Rectal smooth muscle tissue (tissue), 1 donor: ENCODE results near the gene SCML1.

Source experiments
- H3K27ac ChIP-seq: one replicate; pipeline ENCODE4 v1.7.0; 2013; ENCODE audit warnings: low read depth, low read length, inconsistent platforms
- H3K27me3 ChIP-seq: one replicate; pipeline ENCODE4 v1.7.0; 2013; ENCODE audit warnings: low read length; ENCODE audit not compliant: control insufficient read depth, insufficient read depth
- H3K36me3 ChIP-seq: one replicate; pipeline ENCODE4 v1.7.0; 2013; ENCODE audit warnings: low read length; ENCODE audit not compliant: control insufficient read depth, insufficient read depth
- H3K4me1 ChIP-seq: one replicate; pipeline ENCODE4 v1.7.0; 2013; ENCODE audit warnings: low read length; ENCODE audit not compliant: control insufficient read depth, insufficient read depth
- H3K4me3 ChIP-seq: one replicate; pipeline ENCODE4 v1.7.0; 2013; ENCODE audit warnings: low read length
- H3K9ac ChIP-seq: one replicate; pipeline ENCODE4 v1.7.0; 2013; ENCODE audit warnings: low read length

The SCML1 gene

DNA sequence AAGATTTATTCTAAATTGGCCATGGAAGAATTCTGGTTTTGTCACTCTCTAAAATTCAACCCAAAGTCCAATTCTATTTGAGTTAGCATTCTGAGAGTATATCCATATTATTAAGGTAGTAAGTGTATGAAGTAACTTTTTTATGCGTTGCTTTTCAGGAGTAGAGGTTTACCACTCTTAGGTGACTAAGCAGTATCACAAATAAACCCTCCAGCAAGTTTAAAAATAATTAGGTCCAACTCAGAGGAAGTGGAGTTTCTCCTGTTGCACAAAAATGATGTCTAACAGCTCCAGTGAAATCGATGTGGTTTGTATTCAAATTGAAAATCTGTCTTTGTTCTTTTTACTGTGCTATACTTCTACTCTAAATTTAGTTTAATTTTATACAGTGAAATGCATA lies 6.6 kb downstream of the SCML1 start:
- Histone ChIP-seq H3K27me3 (no peaks in the 10 kb centered on the region), H3K9ac (no peak overlapping the region), H3K36me3 (no peaks in the 10 kb centered on the region), H3K4me1 (no peaks in the 10 kb centered on the region), H3K27ac (no peak overlapping the region), H3K4me3 (no peak overlapping the region)

DNA sequence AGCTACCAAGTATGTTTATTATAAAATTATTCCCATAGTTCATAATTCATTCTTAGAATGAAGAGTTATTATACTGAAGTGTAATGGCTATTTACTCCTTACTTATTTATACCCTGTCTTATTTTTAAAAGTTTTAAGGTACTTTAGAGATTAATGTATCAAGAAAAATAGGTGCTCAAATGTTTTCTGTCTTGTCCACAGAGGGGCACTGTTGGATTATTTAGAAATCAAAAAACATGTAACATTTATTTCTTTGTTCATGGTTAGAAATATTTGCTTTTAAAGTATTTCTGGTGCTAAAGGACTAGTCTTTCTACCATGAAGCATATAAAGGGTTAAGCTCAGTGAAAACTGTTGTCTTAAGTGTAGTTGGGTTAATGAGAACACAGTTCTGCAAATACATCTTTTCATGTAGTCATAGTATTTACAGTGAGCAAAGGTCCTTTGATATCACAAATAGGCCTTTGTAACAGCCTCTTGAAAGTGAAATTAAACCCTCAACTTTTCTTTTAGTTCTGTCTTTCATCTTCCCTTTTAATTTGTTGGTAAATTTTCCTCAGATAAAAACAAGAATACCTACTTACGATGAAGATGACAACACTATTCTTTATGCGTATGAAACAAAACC lies 7.7 kb downstream of the SCML1 start:
- Histone ChIP-seq H3K27ac (no peak overlapping the region), H3K4me3 (no peak overlapping the region), H3K36me3 (peaks cover 1% of the 10 kb centered on the region), H3K4me1 (no peaks in the 10 kb centered on the region), H3K27me3 (no peaks in the 10 kb centered on the region), H3K9ac (no peak overlapping the region)

DNA sequence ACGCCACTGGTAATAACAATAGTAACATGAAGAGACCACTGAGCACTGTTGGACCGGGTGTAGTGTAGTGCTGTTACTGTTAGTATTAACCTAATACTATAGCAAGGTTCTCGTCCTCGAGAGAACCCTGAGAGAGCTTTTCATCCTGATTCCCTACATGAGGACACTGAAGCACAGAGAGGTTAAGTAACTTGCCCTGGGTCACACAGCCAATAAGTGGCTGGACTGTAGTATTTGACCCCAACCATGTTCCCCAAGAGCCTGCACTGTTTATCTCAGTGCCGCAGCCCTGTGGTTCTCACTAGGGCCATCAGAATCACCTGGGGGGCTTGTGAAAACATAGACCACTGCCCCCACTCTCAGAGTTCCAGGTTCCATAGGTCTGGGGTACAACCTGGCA lies 10.4 kb downstream of the SCML1 start:
- peaks cover 10% of the 10 kb centered on the region for H3K36me3 ChIP-seq
- H3K27ac ChIP-seq: no peak overlapping the region
- no peak overlapping the region for H3K9ac ChIP-seq
- no peak overlapping the region for H3K4me3 ChIP-seq
- no peaks in the 10 kb centered on the region for H3K4me1 ChIP-seq
- no peaks in the 10 kb centered on the region for H3K27me3 ChIP-seq

DNA sequence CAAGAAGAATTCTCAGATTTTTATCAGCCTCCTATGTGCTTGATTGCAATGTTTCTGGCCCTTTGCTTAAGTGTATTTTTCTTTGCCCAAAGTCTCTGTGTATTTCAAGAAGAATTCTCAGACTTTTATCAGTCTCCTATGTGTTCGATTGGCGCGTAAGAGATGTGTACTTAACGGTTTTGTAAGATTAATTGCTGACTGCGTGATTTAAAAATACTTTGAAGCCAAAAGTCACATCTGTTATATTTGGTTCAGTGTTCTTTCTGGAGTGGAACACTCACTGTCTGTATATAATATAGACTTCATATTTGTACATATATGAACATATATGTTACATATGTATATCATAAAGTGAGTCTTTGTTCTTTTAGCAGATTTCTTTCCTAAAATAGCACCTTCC lies 11.4 kb downstream of the SCML1 start:
- Histone ChIP-seq H3K9ac (no peak overlapping the region), H3K4me3 (no peak overlapping the region), H3K36me3 (peaks cover 10% of the 10 kb centered on the region)

DNA sequence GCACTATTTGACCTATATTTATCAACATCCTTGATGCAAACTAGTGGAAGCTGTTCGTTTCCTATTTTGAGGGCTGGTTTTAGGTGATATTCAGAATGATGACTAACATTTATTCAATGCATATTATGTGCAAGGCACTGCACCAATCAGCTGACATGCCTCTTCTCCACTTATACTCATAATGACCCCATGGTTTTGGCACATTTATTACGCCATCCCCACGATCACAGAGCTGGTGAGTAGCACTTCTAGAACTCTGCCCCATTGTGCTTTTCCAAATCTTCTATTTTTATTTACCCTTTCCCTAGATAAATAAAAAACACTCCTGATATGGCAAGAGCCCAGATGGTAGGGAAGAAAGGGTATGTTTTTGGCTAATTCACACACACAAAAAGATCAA lies 13.1 kb downstream of the SCML1 start:
- Histone ChIP-seq H3K9ac (no peak overlapping the region), H3K27me3 (no peaks in the 10 kb centered on the region), H3K4me3 (no peak overlapping the region), H3K36me3 (peaks cover 10% of the 10 kb centered on the region), H3K27ac (no peak overlapping the region), H3K4me1 (no peaks in the 10 kb centered on the region)

More for the DNA sequence above, 11.4 kb downstream of the SCML1 start:
- Histone ChIP-seq H3K27ac (no peak overlapping the region), H3K4me1 (no peaks in the 10 kb centered on the region), H3K27me3 (no peaks in the 10 kb centered on the region)

DNA sequence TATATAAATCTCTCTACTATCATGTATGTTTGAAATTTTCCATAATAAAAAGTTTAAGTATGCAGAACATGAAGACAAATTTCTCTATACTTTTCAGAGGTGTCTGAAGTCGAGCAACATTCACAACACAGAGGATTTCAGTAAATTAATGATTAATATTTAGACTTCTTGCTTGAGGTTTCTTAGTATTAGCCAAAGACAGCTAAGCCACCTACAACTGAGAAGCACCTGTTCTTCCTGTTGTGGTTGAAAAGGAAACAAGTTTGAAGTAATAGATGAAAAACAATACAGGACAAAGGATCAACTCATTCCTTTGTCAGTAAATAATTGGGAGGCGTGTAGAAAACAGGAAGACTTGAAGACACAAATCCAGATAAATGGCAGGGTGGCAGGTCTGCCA lies 21.1 kb downstream of the SCML1 start:
- H3K4me1 ChIP-seq: no peaks in the 10 kb centered on the region
- no peaks in the 10 kb centered on the region for H3K27me3 ChIP-seq
- no peaks in the 10 kb centered on the region for H3K36me3 ChIP-seq
- no peak overlapping the region for H3K27ac ChIP-seq
- no peak overlapping the region for H3K4me3 ChIP-seq
- no peak overlapping the region for H3K9ac ChIP-seq

DNA sequence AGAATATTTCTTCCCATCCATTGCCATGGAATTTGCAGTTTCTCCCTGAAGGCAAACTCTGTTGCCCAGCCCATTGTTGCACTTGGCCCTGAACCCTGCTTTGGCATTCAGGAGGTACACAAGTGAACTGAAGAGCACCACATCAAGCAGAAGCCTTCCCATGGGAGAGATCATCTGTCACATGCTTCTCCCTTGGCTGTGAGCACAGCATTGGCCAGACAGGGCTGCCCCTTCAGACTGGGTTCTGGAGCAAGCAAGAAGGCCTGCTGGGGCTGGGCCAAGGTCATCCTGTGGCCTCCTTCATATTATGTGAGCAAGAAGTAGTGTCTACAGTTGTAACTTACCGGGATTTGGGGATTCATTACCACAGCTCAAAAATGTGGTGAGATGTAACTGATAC lies 22.7 kb downstream of the SCML1 start:
- no peak overlapping the region for H3K4me3 ChIP-seq
- H3K36me3 ChIP-seq: no peaks in the 10 kb centered on the region
- no peak overlapping the region for H3K27ac ChIP-seq
- no peaks in the 10 kb centered on the region for H3K4me1 ChIP-seq
- no peaks in the 10 kb centered on the region for H3K27me3 ChIP-seq
- H3K9ac ChIP-seq: no peak overlapping the region

DNA sequence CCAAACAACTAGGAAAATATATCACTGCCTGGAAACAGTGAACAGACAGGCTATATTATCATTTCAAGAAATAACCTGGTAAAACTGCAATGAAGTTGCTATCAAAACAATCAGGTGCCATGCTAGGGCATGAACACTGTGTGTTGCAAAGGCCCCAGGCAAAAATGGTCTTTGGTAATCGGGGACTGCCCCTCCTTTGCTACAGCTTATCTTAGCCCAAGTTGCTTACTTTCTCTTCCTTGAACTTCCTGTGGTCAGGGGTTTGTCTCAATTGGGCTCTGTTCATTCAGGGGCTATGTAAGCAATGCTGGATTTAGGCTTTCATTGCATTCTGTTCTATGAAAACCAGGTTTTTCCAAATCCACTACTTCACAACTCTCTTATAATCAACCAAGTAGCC lies 30.4 kb downstream of the SCML1 start:
- no peak overlapping the region for H3K9ac ChIP-seq

DNA sequence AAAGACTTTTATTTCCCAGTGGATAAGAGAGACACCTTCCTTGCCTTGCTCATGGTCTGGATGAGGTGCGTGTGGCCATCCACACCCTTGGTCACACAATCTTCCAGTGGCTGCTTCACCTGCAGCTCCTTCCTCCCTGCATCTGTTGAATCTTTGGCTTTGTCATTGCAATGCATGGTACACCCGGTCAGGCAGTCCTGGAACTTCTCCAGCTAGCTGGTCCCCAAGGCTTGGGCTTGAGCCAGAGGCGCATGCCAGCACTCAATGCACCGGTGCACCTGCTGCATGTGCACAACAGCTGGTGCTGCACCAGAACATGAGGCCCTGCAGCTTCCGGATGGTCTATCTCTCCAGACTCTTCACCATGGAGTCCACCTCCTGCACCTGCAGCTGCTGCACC lies 31.7 kb downstream of the SCML1 start:
- no peak overlapping the region for H3K4me3 ChIP-seq
- H3K27ac ChIP-seq: no peak overlapping the region
- H3K27me3 ChIP-seq: no peaks in the 10 kb centered on the region
- H3K9ac ChIP-seq: no peak overlapping the region
- H3K4me1 ChIP-seq: no peaks in the 10 kb centered on the region
- H3K36me3 ChIP-seq: no peaks in the 10 kb centered on the region

More for the DNA sequence above, 30.4 kb downstream of the SCML1 start:
- Histone ChIP-seq H3K36me3 (no peaks in the 10 kb centered on the region), H3K4me1 (no peaks in the 10 kb centered on the region), H3K4me3 (no peak overlapping the region), H3K27me3 (no peaks in the 10 kb centered on the region), H3K27ac (no peak overlapping the region)

DNA sequence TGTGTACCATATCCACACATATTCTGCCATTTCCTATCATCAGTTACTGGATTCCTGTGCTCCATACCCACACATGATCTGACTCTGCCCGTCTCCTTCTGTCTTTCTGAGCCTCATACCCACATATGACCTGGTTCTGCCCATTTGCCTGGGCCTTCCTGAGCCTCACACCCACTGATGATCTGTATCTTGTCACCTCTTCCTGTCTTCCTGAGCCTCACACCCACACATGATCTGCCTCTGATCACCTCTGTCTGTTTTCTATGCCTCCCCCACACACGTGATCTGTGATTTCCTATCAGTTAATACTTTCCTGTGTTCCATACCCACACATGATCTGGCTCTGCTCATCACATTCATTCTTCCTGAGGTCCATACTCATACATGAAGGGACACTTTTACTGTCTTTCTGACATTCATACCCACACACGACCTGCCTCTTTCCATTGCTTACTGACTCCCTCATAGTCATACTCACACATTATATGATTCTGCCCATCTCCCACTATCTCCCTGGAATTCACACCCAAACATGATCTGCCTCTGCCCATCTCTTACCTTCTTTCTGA lies 32.5 kb downstream of the SCML1 start:
- H3K27ac ChIP-seq: no peak overlapping the region
- H3K4me1 ChIP-seq: no peaks in the 10 kb centered on the region
- no peaks in the 10 kb centered on the region for H3K27me3 ChIP-seq
- H3K4me3 ChIP-seq: no peak overlapping the region
- H3K9ac ChIP-seq: no peak overlapping the region
- H3K36me3 ChIP-seq: no peaks in the 10 kb centered on the region

DNA sequence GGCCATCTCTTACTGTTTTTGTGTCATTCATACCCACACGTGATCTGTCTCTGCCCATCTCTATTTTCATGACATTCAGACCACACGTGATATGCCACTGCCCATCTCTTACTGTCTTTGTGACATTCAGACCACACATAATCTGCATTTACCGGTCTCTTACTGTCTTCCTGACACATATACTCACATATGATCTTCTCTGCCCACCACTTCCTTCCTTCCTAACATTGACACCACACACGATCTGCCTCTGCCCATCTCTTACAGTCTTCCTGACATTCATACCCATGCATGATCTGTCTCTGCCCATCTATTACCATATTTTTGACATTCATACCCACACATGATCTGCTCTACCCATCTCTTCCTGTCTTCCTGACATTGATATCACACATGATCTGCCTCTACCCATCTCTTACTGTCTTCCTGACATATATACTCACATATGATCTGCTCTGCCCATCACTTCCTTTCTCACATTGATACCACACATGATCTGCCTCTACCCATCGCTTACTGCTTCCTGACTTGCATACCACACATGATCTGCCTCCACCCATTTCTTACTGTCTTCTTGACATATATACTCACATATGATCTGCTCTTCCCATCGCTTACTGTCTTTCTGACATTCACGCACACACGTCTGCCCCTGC lies 36.1 kb downstream of the SCML1 start:
- Histone ChIP-seq H3K9ac (no peak overlapping the region), H3K27ac (no peak overlapping the region), H3K4me3 (no peak overlapping the region), H3K36me3 (no peaks in the 10 kb centered on the region), H3K27me3 (no peaks in the 10 kb centered on the region), H3K4me1 (no peaks in the 10 kb centered on the region)

DNA sequence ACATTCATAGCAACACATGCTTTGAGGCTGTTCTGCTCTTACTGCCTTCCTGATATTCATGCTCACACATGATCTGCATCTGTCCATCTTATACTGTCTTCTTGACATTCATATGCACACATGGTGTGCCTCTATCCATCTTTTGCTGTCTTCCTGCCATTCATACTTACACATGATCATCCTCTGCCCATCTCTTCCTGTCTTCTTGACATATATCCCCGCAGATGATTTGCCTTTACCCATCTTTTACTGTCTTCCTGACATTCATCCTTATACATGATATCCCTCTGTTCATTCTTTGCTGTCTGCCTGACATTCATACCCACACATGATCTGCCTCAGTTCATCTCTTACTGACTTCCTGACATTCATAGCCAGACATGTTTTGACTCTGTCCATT lies 36.8 kb downstream of the SCML1 start:
- H3K36me3 ChIP-seq: no peaks in the 10 kb centered on the region
- H3K4me1 ChIP-seq: no peaks in the 10 kb centered on the region
- no peaks in the 10 kb centered on the region for H3K27me3 ChIP-seq
- no peak overlapping the region for H3K9ac ChIP-seq
- H3K27ac ChIP-seq: no peak overlapping the region
- no peak overlapping the region for H3K4me3 ChIP-seq

DNA sequence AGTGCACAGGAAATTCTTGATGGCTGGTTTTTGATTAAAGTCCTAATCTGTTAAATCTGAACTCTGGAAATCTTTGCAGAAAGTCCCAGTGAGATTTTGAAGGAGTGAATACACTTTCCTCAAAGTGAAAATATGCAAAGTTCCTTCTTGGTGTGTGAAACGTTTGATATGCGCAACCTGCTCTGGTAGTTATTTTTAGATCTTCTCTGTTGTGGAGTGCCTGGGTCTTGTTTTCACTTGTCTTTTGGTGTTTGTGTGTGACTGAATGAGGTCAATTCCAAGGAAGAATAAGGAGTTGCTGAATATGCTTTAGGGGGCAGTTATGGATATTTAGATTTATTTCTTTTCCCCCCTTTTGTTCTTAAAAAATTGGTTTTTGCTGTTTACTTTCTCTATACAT lies 41.7 kb downstream of the SCML1 start:
- no peak overlapping the region for H3K9ac ChIP-seq
- no peak overlapping the region for H3K27ac ChIP-seq
- no peaks in the 10 kb centered on the region for H3K4me1 ChIP-seq
- H3K27me3 ChIP-seq: no peaks in the 10 kb centered on the region
- no peak overlapping the region for H3K4me3 ChIP-seq
- no peaks in the 10 kb centered on the region for H3K36me3 ChIP-seq
